NAMALWA (cell line): ENCODE results near the gene ADAMTS8.
A peak's percentile ranks its signal among the peaks of the same experiment; 100 is the strongest.

Source experiments
- DNase-seq: peaks from one replicate; pipeline ENCODE4 v3.0.0-alpha.2; 2015; ENCODE audit warnings: low spot score

The ADAMTS8 gene

DNA sequence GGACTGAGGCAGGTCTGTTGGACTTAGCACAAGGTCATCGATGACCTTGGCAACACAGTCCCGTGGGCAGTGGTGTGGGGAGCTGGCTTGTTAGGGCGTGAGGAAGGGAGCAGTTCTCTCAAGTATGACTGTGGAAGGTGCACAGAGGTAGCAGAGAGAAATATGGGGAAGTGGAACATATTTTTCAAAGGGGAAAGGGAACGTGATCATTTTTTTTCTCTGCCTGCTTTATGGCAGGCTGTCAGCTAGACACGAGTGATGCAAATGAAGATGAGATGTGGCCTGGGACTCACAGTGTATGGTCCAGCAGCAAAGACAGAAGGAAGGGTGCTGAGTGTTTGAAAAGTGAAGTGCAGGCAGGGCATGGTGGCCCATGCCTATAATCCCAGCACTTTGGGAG, 30.6 kb downstream of the ADAMTS8 start:
- no peak for DNase-seq

- DNase-seq = no peak
These were observed 31.4 kb downstream of the ADAMTS8 start for GRCh38 chr11:130396965-130397364.

DNA sequence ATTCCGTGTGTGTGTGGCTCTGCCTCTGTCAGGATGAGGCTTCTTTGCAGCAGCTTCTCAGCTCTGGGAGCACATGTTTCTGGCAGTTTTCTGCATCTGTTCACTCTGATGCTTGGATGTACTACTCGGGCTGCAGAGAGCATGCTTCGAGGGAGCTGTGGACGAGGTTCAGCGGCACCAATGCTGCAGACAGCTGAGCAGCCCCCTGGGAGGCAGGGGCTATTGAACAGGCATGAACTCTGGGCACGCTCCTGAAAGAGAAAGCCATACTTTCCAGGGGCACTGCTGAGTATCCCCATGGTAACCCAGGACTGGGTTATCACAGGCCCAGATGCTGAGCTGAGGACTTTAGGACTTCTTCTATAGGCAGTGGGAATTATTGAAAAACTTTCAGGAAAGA, 33.8 kb downstream of the ADAMTS8 start:
- DNase-seq = no peak

GRCh38 chr11:130391711-130392110, 36.7 kb downstream of the ADAMTS8 start:
- no peak for DNase-seq

- DNase-seq = peak; percentile 11
These were observed 38.2 kb downstream of the ADAMTS8 start for GRCh38 chr11:130390071-130390758.

- no peak for DNase-seq
These were observed 39.0 kb downstream of the ADAMTS8 start for GRCh38 chr11:130389335-130389935.

DNA sequence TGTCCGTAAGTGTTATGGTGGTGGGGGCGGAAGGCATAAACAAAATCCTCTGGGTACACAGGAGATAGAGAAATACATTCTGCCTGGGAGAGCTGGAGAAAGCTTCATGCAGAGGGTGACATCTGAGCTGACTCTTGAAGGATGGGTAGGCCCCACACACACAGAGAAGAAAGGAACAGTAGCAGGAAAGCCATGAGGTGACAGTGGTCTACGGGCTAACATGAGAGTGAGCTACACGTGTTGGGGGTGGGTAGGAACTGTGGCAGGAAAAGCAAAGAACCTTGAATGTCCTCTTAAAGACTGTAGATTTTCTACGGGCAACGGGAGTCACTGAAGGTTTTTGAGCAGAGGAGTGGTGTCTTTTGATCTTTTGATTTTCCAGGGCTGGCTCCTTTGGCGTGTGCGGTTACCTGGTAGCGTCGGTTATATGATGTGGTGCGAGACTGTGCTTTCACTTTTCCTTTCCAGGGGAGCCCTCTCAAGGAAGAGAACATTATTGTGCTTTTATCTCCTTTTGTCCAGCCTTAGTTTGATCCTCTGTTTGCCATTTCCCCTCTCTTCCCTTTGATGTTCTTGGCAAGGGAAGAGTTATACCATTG, 39.7 kb downstream of the ADAMTS8 start:
- no peak for DNase-seq

DNA sequence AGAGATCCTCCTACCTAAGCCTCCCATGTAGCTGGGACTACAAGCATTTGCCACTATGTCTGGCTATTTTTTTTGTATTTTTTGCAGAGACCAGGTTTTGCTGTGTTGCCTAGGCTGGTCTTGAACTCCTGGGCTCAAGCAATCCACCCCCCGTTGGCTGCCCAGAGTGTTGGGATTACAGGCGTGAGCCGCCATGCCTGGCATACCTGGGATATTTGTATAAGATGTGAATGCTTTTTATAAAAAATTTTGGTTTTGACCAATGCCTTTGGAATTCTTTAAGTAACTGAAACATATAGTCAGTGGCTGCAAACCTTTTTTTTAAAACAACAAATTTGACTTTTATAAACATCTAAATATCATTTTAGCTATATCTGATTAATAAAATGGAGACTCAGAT, 42.4 kb downstream of the ADAMTS8 start:
- DNase-seq = no peak

DNA sequence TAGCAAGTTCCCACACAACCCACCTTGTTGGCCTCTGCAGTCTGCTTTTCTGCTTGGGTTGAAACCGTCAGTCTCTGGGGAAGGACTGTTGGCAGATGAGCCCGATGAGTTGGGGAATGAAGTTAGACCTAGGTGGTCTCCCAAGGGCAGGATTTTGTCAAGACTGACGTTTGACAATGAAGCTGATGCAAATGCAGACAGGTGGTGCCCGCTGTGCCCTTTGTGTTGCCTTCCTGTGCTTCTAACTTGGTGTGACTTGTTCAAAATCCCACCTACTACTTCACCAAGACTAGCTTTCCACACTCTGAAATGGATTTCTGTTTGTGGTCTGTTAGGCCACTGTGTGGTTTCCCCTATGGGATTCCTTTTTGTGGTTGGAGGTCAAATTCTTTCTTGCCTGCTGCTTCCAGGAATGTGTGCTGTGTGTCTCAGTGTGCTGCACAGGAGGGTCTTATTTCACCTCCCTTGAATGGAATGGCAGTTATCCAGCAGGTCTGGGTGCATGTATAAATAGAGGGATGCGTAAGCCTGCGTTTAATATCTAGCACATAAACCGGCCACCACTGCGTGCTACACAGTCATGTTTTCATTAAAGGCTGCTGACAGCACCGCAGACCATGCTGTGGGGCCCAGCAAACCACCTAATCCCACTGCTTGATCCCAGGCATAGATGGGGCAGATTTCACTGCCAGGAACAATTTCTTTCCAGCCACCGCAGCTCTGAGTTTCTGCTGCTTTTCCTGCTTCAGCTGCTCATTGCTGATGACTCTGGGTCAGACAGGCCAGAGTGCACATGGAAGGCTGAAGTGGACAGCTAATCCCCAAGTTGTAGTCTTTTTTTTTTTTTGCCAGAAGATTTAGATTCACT, 44.8 kb downstream of the ADAMTS8 start:
- DNase-seq = no peak

GRCh38 chr11:130381317-130381716, 47.1 kb downstream of the ADAMTS8 start:
- no peak for DNase-seq

DNA sequence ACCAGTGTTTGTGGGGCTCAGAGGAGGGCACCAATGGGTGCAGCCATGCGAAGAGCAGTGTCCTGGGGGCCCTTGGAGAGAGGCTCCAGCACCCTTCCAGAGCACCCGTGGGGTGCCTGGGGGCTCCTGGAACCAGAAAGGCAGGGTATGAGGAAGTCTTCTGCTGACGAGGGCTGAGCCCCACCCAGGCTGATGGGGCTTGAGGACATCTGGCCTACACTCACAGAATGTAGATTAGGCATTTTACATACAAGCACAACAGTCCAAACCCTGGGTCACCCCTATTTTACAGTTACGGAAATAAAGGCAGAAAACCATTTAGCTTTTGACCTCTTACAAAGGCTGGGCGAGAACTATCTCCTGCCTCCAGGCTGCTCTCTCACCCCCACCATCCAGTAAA, 47.6 kb downstream of the ADAMTS8 start:
- no peak for DNase-seq

DNA sequence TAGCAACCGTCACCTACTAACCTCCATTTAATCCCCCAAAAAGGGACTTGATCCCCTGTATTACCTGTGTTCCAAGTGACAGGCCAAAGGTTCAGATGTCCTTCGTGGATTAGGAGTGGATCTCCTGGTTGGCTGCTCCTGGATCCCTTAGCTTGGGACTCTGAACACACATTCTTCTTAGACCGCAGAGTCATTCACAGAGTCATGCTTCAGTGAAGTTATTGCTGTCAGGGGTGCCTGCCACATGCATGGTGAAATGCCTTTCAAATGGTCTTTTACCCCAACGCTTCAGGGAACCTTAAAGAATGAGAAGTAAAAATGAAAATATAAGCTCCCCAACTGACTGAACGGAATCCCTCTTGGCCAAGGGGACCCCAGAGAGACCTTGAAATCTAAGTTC, 49.1 kb downstream of the ADAMTS8 start:
- no peak for DNase-seq

GRCh38 chr11:130370845-130371590, 57.4 kb downstream of the ADAMTS8 start:
- DNase-seq = peak; percentile 33

DNA sequence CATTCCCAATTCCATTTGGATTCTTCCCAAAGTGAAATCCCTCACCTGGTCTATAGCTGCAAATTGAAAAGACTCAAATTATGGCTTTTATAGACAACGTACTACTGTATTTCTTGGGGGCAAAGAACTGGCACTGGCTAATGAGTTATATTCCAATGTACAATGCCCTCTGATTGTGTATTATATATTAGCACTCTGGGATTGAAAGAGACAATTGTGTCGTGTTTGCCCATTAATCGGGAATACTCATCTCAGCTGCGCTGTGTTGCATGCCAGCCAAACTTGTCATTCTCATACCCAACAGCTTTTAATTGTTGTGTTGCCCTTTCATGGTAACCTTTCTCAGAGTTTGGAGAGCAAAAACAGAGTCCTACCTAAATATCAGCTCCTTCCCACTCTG, 58.7 kb downstream of the ADAMTS8 start:
- no peak for DNase-seq

DNA sequence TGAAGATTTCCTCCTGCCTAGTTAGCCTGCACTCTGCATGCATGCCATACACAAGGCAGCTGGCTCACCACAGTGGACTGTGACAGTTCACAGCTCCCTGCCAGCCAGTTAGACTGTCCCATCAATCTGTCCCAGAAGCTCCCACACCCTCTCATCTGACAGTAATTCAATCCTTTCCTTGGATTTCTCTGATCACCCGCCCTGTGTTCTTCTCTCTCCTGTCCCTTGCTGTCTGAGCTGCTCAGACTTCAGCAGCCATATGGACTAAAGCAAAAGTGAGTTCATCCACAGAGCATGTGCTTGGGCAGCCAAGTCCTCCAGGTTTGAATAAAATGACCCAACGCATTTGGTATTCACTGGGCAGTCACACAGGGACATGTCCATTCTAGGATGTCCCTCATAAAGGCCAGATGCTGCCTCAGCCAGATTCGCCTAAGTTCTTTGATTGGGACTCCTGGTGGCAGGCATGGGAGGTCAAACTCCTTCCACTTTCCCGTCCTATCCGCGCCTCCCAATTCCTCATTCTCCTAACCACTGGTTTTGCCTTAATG, 59.2 kb downstream of the ADAMTS8 start:
- no peak for DNase-seq

- no peak for DNase-seq
These were observed 69.0 kb downstream of the ADAMTS8 start for GRCh38 chr11:130359419-130359818.

- no peak for DNase-seq
These were observed 70.0 kb downstream of the ADAMTS8 start for GRCh38 chr11:130358398-130358797.
